ENCODE measurements around the gene LILRA5.

GRCh38 chr19:54343868-54344267 is 30.9 kb upstream of the LILRA5 start:
- no peak for TF ChIP-seq CTCF (conservative IDR thresholded peaks at IDR 0.05; ENCODE audit: low read depth, low read length)
- no peak for TF ChIP-seq EZH2 (IDR thresholded peaks at IDR 0.05; ENCODE audit: borderline replicate concordance, low read depth, low read length, poor library complexity, severe bottlenecking)
